Chondrocyte (in vitro differentiated cells): ENCODE results near the gene PLEKHA5. TPM values are rescaled to one million over a fixed set of nuclear protein-coding genes. Genes with fewer than 3 reads are reported as not detected.

Experiments
- DNase-seq: peaks from one replicate; pipeline ENCODE4 v3.0.0; 2021; ENCODE audit warnings: mixed read lengths, low spot score
- H3K27ac Mint-ChIP-seq: one replicate; pipeline ENCODE4 v1.8.0; 2021; ENCODE audit warnings: mild to moderate bottlenecking, moderate library complexity, mixed read lengths; ENCODE audit not compliant: unreplicated experiment
- H3K27me3 Mint-ChIP-seq: 2 replicates; pipeline ENCODE4 v1.8.0; 2021; ENCODE audit warnings: low read depth, mixed read lengths
- H3K36me3 Mint-ChIP-seq: 2 replicates; pipeline ENCODE4 v1.8.0; 2021; ENCODE audit warnings: low read depth, mixed read lengths
- H3K4me1 Mint-ChIP-seq: 2 replicates; pipeline ENCODE4 v1.8.0; 2021; ENCODE audit warnings: low read depth, mild to moderate bottlenecking, mixed read lengths
- H3K4me3 Mint-ChIP-seq: one replicate; pipeline ENCODE4 v1.8.0; 2021; ENCODE audit warnings: mild to moderate bottlenecking, moderate library complexity, mixed read lengths; ENCODE audit not compliant: unreplicated experiment
- H3K9me3 Mint-ChIP-seq: 2 replicates; pipeline ENCODE4 v1.8.0; 2021; ENCODE audit warnings: low read depth, mixed read lengths
- total RNA-seq: library from RNA; stranded (reverse); gene quantifications from 3 replicates; pipeline ENCODE4 v1.2.1, GENCODE V29; 2021
- TF ChIP-seq, protein P1 (sequence below): fragments of 200-600 bp; sonication (generic); IDR thresholded peaks from 2 replicates; pipeline ENCODE4 v1.5.0; 2021; ENCODE audit warnings: antibody characterized with exemption, mild to moderate bottlenecking, moderate library complexity

PLEKHA5 gene
- total RNA-seq, 1 donor from 2014 or later: 8.9 TPM

GRCh38 chr12:19298836-19299605 lies 169.5 kb downstream of the PLEKHA5 start:
- H3K27ac Mint-ChIP-seq: no peak overlapping the region
- TF ChIP-seq, protein P1, sequence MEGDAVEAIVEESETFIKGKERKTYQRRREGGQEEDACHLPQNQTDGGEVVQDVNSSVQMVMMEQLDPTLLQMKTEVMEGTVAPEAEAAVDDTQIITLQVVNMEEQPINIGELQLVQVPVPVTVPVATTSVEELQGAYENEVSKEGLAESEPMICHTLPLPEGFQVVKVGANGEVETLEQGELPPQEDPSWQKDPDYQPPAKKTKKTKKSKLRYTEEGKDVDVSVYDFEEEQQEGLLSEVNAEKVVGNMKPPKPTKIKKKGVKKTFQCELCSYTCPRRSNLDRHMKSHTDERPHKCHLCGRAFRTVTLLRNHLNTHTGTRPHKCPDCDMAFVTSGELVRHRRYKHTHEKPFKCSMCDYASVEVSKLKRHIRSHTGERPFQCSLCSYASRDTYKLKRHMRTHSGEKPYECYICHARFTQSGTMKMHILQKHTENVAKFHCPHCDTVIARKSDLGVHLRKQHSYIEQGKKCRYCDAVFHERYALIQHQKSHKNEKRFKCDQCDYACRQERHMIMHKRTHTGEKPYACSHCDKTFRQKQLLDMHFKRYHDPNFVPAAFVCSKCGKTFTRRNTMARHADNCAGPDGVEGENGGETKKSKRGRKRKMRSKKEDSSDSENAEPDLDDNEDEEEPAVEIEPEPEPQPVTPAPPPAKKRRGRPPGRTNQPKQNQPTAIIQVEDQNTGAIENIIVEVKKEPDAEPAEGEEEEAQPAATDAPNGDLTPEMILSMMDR: no peak
- peaks cover 15% of the 10 kb centered on the region for H3K4me1 Mint-ChIP-seq
- H3K9me3 Mint-ChIP-seq: no peaks in the 10 kb centered on the region
- no peaks in the 10 kb centered on the region for H3K36me3 Mint-ChIP-seq
- DNase-seq: no peak
- H3K27me3 Mint-ChIP-seq: no peaks in the 10 kb centered on the region
- no peak overlapping the region for H3K4me3 Mint-ChIP-seq

DNA sequence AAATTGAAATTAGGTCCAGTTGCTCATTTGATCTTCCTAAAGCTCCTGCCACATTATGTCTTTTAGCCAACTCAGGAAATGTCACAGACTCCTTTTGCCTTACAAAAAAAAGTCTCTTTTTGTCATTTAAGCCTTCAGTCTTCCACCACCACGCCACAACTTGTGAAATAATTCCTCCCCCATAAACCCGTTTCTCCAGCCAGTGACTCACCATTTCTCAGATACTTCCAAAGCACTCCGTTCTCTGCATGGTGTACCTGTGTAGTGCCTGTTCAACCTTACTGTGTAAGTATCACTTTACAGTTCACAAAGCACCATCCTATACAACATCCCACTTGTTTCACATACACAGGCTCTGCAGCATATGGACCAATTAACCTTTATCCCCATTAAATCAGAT lies 170.2 kb downstream of the PLEKHA5 start:
- no peak overlapping the region for H3K4me3 Mint-ChIP-seq
- H3K4me1 Mint-ChIP-seq: peaks cover 15% of the 10 kb centered on the region
- no peaks in the 10 kb centered on the region for H3K36me3 Mint-ChIP-seq
- no peak for DNase-seq
- TF ChIP-seq, protein P1: no peak
- H3K27me3 Mint-ChIP-seq: no peaks in the 10 kb centered on the region
- no peaks in the 10 kb centered on the region for H3K9me3 Mint-ChIP-seq
- H3K27ac Mint-ChIP-seq: no peak overlapping the region

DNA sequence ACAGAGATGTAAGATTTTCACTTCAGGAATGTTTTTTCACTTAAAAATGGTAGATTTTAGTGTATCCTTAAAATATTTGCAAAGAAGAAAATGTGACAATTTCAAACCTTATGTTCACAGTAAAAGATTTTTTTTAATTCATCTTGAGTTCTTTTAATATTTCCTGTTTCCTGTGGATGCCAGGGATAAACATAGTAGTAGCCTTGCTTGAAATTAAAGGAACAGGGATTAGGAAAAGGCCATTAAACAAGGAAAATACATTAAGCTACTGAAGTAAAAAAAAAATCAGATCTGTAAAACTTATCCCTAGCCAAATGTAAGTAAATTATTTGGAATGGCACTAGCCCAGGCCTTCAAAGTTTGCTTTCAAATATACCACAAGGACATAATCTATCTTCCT lies 171.7 kb downstream of the PLEKHA5 start:
- Mint-ChIP-seq H3K4me1 (peaks cover 15% of the 10 kb centered on the region), H3K36me3 (no peaks in the 10 kb centered on the region), H3K9me3 (no peaks in the 10 kb centered on the region), H3K27me3 (no peaks in the 10 kb centered on the region), H3K4me3 (no peak overlapping the region), H3K27ac (no peak overlapping the region)
- TF ChIP-seq, protein P1: no peak
- no peak for DNase-seq

DNA sequence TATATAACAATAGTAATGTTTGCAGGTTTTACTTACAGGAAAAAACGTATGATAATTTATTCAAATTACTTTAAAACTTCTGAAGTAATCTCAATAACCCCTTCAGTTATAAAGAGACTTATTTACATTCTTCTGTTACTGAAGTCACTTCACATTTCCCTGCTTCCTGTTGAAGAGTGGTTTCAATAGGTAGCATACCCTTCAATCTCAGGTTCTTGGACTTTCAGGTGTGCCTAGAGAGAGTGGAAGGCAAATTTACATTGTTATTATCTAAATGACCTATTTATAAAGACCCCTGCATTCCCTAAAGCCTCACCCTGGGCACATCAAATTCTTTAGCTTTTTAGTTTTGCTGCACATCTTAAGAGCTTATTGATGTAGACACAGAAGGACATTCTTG lies 172.2 kb downstream of the PLEKHA5 start:
- Mint-ChIP-seq H3K36me3 (peaks cover 2% of the 10 kb centered on the region), H3K4me3 (no peak overlapping the region), H3K9me3 (no peaks in the 10 kb centered on the region), H3K27me3 (no peaks in the 10 kb centered on the region), H3K27ac (no peak overlapping the region), H3K4me1 (peaks cover 15% of the 10 kb centered on the region)
- DNase-seq: no peak
- TF ChIP-seq, protein P1: no peak

DNA sequence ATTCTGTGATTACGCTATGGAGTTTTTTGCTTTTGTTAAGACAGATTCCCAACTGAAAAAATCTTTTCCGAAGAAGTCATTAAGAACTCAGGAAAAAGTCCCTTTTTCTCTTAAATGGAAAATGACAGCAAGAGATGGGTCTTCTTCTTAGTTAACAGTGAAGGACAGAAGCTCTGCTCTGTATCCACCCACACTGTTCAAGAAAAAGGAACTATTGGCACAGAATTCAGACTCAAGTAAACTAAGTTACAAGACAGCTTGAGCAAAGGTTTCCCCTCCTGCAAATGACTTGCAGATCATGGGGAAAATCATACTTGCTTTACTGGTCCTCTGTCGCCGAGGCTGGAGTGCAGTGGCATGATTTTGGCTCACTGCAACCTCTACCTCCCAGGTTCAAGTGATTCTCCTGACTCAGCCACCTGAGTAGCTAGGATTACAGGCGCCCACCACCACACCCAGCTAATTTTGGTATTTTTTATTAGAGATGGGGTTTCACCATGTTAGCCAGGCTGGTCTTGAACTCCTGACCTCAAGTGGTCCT lies 172.6 kb downstream of the PLEKHA5 start:
- Mint-ChIP-seq H3K27me3 (no peaks in the 10 kb centered on the region), H3K9me3 (no peaks in the 10 kb centered on the region), H3K36me3 (peaks cover 2% of the 10 kb centered on the region), H3K4me1 (peaks cover 15% of the 10 kb centered on the region), H3K27ac (no peak overlapping the region), H3K4me3 (no peak overlapping the region)
- TF ChIP-seq, protein P1: no peak
- no peak for DNase-seq
